ENCODE data around the gene SNIP1.
A peak's percentile ranks its signal among the peaks of the same experiment; 100 is the strongest.
"Not testable (repeated sequence)": the region's sequence is repeated elsewhere in the genome, so short reads cannot be mapped to it uniquely, and the experiment has no call there.

The SNIP1 gene

GRCh38 chr1:37517569-37517968 lies 36.5 kb downstream of the SNIP1 start:
- Mint-ChIP-seq H3K27me3 (no peaks in the 10 kb centered on the region), H3K36me3 (ENCODE audit: insufficient read depth) (peaks cover 27% of the 10 kb centered on the region), H3K27ac (ENCODE audit: low read depth) (no peak overlapping the region), H3K9me3 (no peaks in the 10 kb centered on the region), H3K4me1 (peaks cover 38% of the 10 kb centered on the region), H3K4me3 (no peak overlapping the region)
- DNase-seq (ENCODE audit: low spot score in 2 of 2) (no peak), ATAC-seq (replicated peaks; ENCODE audit: extremely low read depth, poor library complexity, severe bottlenecking) (no peak)

GRCh38 chr1:37515185-37516034 lies 38.7 kb downstream of the SNIP1 start:
- Mint-ChIP-seq H3K27me3 (no peaks in the 10 kb centered on the region), H3K4me3 (peak overlapping the region; percentile 94), H3K4me1 (peaks cover 51% of the 10 kb centered on the region), H3K27ac (ENCODE audit: low read depth) (peak overlapping the region; percentile 96), H3K36me3 (ENCODE audit: insufficient read depth) (peaks cover 42% of the 10 kb centered on the region), H3K9me3 (no peaks in the 10 kb centered on the region)
- ATAC-seq (replicated peaks; ENCODE audit: extremely low read depth, poor library complexity, severe bottlenecking) (no peak), DNase-seq (ENCODE audit: low spot score in 2 of 2) (no peak)

- H3K4me1 Mint-ChIP-seq: peaks cover 46% of the 10 kb centered on the region
- DNase-seq (ENCODE audit: low spot score in 2 of 2): peak; percentile 70 to 71
Observed at GRCh38 chr1:37514350-37515184, 39.5 kb downstream of the SNIP1 start, which contains the start of gene MEAF6. TSS of gene MEAF6 (minus strand) at chr1:37514766. CDS start at chr1:37514746, 20 bp downstream.

GRCh38 chr1:37513795-37514349 lies 40.2 kb downstream of the SNIP1 start:
- Mint-ChIP-seq H3K4me3 (peak overlapping the region; percentile 94), H3K9me3 (no peaks in the 10 kb centered on the region), H3K36me3 (ENCODE audit: insufficient read depth) (peaks cover 50% of the 10 kb centered on the region), H3K4me1 (peaks cover 45% of the 10 kb centered on the region), H3K27me3 (no peaks in the 10 kb centered on the region), H3K27ac (ENCODE audit: low read depth) (peak overlapping the region; percentile 96)
- ATAC-seq (replicated peaks; ENCODE audit: extremely low read depth, poor library complexity, severe bottlenecking) (peak; percentile 12), DNase-seq (ENCODE audit: low spot score in 2 of 2) (peak in 1 of 2 donors; percentile 22)

More at GRCh38 chr1:37514350-37515184, 39.5 kb downstream of the SNIP1 start, which contains the start of gene MEAF6:
- peak within 1 kb of the TSS; percentile 94 for H3K4me3 Mint-ChIP-seq
- H3K36me3 Mint-ChIP-seq (ENCODE audit: insufficient read depth): peaks cover 44% of the 10 kb centered on the region
- no peaks in the 10 kb centered on the region for H3K9me3 Mint-ChIP-seq
- no peaks in the 10 kb centered on the region for H3K27me3 Mint-ChIP-seq
- peak; percentile 96 for ATAC-seq (replicated peaks; ENCODE audit: extremely low read depth, poor library complexity, severe bottlenecking)
- H3K27ac Mint-ChIP-seq (ENCODE audit: low read depth): peak within 1 kb of the TSS; percentile 96

GRCh38 chr1:37509181-37509580 lies 44.9 kb downstream of the SNIP1 start:
- H3K27me3 Mint-ChIP-seq: no peaks in the 10 kb centered on the region
- H3K9me3 Mint-ChIP-seq: no peaks in the 10 kb centered on the region
- ATAC-seq (replicated peaks; ENCODE audit: extremely low read depth, poor library complexity, severe bottlenecking): no peak
- H3K4me1 Mint-ChIP-seq: peaks cover 49% of the 10 kb centered on the region
- H3K27ac Mint-ChIP-seq (ENCODE audit: low read depth): no peak overlapping the region
- no peak overlapping the region for H3K4me3 Mint-ChIP-seq
- no peak for DNase-seq (ENCODE audit: low spot score in 2 of 2)
- peaks cover 67% of the 10 kb centered on the region for H3K36me3 Mint-ChIP-seq (ENCODE audit: insufficient read depth)

- Mint-ChIP-seq H3K9me3 (no peaks in the 10 kb centered on the region), H3K27ac (ENCODE audit: low read depth) (peak overlapping the region; percentile 85), H3K4me3 (no peak overlapping the region), H3K4me1 (peaks cover 31% of the 10 kb centered on the region), H3K36me3 (ENCODE audit: insufficient read depth) (peaks cover 58% of the 10 kb centered on the region), H3K27me3 (no peaks in the 10 kb centered on the region)
- ATAC-seq (replicated peaks; ENCODE audit: extremely low read depth, poor library complexity, severe bottlenecking): no peak
- no peak for DNase-seq (ENCODE audit: low spot score in 2 of 2)
Observed at GRCh38 chr1:37506740-37507139, 47.4 kb downstream of the SNIP1 start.

DNA sequence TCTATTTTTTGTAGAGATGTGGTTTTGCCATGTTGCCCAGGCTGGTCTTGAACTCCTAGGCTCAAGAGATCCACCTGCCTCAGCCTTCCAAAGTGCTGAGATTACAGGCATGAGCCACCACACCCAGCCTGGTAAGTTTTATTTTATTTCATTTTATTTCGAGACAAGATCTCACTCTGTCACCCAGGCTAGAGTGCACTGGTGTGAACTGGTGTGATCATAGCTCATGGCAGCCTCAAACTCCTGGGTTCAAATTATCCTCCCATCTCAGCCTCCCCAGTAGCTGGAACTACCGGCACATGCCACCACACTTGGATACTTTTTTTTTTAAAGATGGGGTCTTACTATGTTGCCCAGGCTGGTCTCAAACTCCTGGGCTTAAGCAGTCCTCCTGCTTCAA lies 51.3 kb downstream of the SNIP1 start:
- not testable (repeated sequence) for H3K27me3 Mint-ChIP-seq; H3K27ac Mint-ChIP-seq (ENCODE audit: low read depth); DNase-seq (ENCODE audit: low spot score in 2 of 2); H3K9me3 Mint-ChIP-seq; ATAC-seq (replicated peaks; ENCODE audit: extremely low read depth, poor library complexity, severe bottlenecking); H3K4me3 Mint-ChIP-seq
- Mint-ChIP-seq H3K4me1 (peaks cover 13% of the 10 kb centered on the region), H3K36me3 (ENCODE audit: insufficient read depth) (peaks cover 65% of the 10 kb centered on the region)

GRCh38 chr1:37502104-37502503 lies 52.0 kb downstream of the SNIP1 start:
- H3K36me3 Mint-ChIP-seq (ENCODE audit: insufficient read depth): peaks cover 62% of the 10 kb centered on the region
- H3K27me3 Mint-ChIP-seq: no peaks in the 10 kb centered on the region
- DNase-seq (ENCODE audit: low spot score in 2 of 2) (no peak), ATAC-seq (replicated peaks; ENCODE audit: extremely low read depth, poor library complexity, severe bottlenecking) (no peak)
- H3K27ac Mint-ChIP-seq (ENCODE audit: low read depth): peak overlapping the region; percentile 70
- H3K4me3 Mint-ChIP-seq: no peak overlapping the region
- no peaks in the 10 kb centered on the region for H3K9me3 Mint-ChIP-seq
- peaks cover 6% of the 10 kb centered on the region for H3K4me1 Mint-ChIP-seq

DNA sequence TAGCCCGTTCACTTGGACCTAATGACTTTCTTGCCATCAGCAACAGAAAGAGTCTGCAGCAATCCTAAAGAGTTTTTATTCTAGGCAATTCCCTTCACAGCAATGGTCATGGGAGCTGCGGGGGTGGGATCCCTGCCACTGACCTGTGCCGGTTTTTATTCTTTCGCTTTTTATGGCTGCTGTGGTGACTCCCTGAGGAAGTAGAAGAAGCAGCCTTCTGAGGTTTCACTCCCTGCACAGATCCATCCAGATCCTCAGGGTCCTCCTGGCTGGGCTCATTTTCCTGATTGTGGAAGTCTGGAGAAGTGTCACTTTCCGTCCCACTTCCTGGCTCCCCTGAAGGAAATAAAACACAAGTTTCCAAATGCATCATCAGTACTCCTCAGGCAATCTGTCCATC lies 52.4 kb downstream of the SNIP1 start:
- Mint-ChIP-seq H3K27me3 (no peaks in the 10 kb centered on the region), H3K4me3 (no peak overlapping the region), H3K36me3 (ENCODE audit: insufficient read depth) (peaks cover 57% of the 10 kb centered on the region), H3K9me3 (no peaks in the 10 kb centered on the region), H3K4me1 (peaks cover 6% of the 10 kb centered on the region), H3K27ac (ENCODE audit: low read depth) (no peak overlapping the region)
- ATAC-seq (replicated peaks; ENCODE audit: extremely low read depth, poor library complexity, severe bottlenecking) (no peak), DNase-seq (ENCODE audit: low spot score in 2 of 2) (no peak)

- H3K27ac Mint-ChIP-seq (ENCODE audit: low read depth): no peak overlapping the region
- ATAC-seq (replicated peaks; ENCODE audit: extremely low read depth, poor library complexity, severe bottlenecking): no peak
- no peak overlapping the region for H3K4me3 Mint-ChIP-seq
- no peaks in the 10 kb centered on the region for H3K9me3 Mint-ChIP-seq
- peaks cover 52% of the 10 kb centered on the region for H3K36me3 Mint-ChIP-seq (ENCODE audit: insufficient read depth)
- no peaks in the 10 kb centered on the region for H3K27me3 Mint-ChIP-seq
- H3K4me1 Mint-ChIP-seq: no peaks in the 10 kb centered on the region
- DNase-seq (ENCODE audit: low spot score in 2 of 2): no peak
Observed at GRCh38 chr1:37498872-37499617, 55.0 kb downstream of the SNIP1 start.

DNA sequence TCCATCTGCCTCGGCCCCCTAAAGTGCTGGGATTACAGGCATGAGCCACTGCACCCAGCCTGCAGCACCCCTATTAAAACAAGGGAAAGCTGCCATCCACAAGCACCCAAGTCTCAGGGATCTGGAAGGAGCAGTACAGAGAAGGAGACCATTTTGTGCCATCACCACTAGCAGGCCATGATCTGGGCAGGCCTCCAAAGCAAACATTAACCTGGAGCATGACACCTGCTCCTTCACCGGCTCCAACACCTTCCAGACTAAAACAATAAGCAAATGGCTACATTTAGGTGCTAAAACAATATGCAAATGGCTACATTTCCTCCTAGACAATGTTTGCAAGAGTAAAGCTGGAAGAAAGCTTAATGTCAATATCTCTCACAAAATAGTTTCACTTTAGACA lies 56.3 kb downstream of the SNIP1 start:
- H3K4me1 Mint-ChIP-seq: no peaks in the 10 kb centered on the region
- no peak overlapping the region for H3K27ac Mint-ChIP-seq (ENCODE audit: low read depth)
- no peaks in the 10 kb centered on the region for H3K27me3 Mint-ChIP-seq
- ATAC-seq (replicated peaks; ENCODE audit: extremely low read depth, poor library complexity, severe bottlenecking): no peak
- H3K9me3 Mint-ChIP-seq: no peaks in the 10 kb centered on the region
- no peak overlapping the region for H3K4me3 Mint-ChIP-seq
- no peak for DNase-seq (ENCODE audit: low spot score in 2 of 2)
- H3K36me3 Mint-ChIP-seq (ENCODE audit: insufficient read depth): peaks cover 60% of the 10 kb centered on the region

- ATAC-seq (replicated peaks; ENCODE audit: extremely low read depth, poor library complexity, severe bottlenecking) (no peak), DNase-seq (ENCODE audit: low spot score in 2 of 2) (no peak)
- no peaks in the 10 kb centered on the region for H3K9me3 Mint-ChIP-seq
- H3K4me3 Mint-ChIP-seq: no peak overlapping the region
- no peaks in the 10 kb centered on the region for H3K4me1 Mint-ChIP-seq
- no peak overlapping the region for H3K27ac Mint-ChIP-seq (ENCODE audit: low read depth)
- H3K27me3 Mint-ChIP-seq: no peaks in the 10 kb centered on the region
- H3K36me3 Mint-ChIP-seq (ENCODE audit: insufficient read depth): peaks cover 60% of the 10 kb centered on the region
Observed at GRCh38 chr1:37495875-37496274, 58.2 kb downstream of the SNIP1 start.

Data from central memory CD8-positive, alpha-beta T cell (primary cell).